ENCODE measurements around the gene GLYR1.
"Not testable (repeated sequence)": the region's sequence is repeated elsewhere in the genome, so short reads cannot be mapped to it uniquely, and the experiment has no call there.

Gene GLYR1

DNA sequence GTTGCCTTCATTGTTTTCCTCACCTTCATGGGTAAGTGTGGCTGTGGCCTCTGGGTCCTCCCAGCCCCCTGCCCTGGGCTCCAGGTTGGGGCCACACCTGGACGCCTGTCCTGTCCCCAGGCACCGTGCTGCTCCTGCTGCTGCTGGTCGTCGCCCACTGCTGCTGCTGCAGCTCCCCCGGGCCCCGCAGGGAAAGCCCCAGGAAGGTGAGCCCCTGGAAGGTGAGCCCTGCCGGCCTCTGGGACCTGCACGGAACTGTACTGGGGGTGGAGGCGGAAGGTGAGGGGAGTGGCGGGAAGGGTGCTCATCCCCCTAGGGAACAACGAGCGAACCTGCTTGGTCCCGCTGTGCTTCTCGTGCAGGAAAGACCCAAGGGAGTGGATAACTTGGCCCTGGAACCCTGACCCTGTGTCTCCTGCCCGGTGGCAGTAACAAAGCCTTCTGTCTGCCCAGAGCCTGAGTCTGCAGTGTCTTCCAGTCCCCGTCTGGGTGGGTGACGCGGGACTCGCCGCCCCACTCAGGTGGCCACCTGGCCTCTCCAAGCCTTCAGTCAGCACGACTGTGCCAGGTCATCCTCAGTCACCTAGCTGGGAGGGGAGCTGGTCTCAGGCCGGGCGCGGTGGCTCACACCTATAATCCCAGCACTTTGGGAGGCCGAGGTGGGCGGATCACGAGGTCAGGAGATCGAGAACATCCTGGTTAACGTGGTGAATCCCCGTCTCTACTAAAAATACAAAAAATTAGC, 51.1 kb downstream of the GLYR1 start:
- Histone ChIP-seq H3K4me1 (ENCODE audit: insufficient read depth, low read length) (no peaks in the 10 kb centered on the region), H3K9me3 (ENCODE audit: low read length) (no peaks in the 10 kb centered on the region), H3K4me3 (ENCODE audit: low read length) (no peak overlapping the region), H2AFZ (ENCODE audit: low read depth, low read length) (no peak overlapping the region), H3K27me3 (ENCODE audit: insufficient read depth, low read length) (no peaks in the 10 kb centered on the region), H3K36me3 (ENCODE audit: insufficient read depth, low read length) (peaks cover 17% of the 10 kb centered on the region)

DNA sequence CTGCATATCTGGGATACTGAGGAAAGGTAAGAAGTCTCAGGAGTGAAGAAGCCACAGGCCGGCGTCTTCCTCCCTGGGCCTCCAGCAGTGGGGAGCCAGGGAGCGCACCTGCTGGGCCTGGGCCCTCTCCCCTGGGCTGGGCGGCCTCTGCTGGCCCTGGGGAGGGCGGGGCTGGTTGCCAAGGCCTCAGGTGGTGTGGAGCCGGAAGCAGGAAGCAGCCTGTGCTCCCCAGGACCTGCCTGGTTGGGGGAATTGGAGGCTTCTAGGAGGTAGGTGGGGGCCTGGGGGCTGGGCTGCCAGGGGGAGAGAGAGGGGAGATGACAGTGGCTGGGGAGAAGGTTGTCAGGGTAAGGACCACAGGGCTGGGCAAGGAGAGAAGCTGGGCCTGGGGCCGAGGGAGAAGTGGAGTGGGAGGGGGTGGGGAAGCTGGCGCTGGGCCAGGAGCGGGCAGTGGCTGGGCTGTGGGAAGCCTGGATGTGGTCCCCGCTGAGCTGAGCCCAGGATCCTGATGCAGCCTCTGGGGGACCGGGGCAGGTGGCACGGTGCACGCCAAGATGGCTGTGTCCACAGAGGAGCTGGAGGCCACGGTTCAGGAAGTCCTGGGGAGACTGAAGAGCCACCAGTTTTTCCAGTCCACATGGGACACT, 51.8 kb downstream of the GLYR1 start, which contains the start of gene SMIM22:
Gene SMIM22, plus strand, starts transcription at position 189 of the 647 bp plus-strand sequence. Its CDS starts 366 bp downstream, at position 555.
- Histone ChIP-seq H2AFZ (ENCODE audit: low read depth, low read length) (no peak within 1 kb of the TSS), H3K4me1 (ENCODE audit: insufficient read depth, low read length) (no peaks in the 10 kb centered on the region), H3K36me3 (ENCODE audit: insufficient read depth, low read length) (peaks cover 17% of the 10 kb centered on the region), H3K27me3 (ENCODE audit: insufficient read depth, low read length) (no peaks in the 10 kb centered on the region), H3K4me3 (ENCODE audit: low read length) (no peak within 1 kb of the TSS), H3K9me3 (ENCODE audit: low read length) (no peaks in the 10 kb centered on the region)

DNA sequence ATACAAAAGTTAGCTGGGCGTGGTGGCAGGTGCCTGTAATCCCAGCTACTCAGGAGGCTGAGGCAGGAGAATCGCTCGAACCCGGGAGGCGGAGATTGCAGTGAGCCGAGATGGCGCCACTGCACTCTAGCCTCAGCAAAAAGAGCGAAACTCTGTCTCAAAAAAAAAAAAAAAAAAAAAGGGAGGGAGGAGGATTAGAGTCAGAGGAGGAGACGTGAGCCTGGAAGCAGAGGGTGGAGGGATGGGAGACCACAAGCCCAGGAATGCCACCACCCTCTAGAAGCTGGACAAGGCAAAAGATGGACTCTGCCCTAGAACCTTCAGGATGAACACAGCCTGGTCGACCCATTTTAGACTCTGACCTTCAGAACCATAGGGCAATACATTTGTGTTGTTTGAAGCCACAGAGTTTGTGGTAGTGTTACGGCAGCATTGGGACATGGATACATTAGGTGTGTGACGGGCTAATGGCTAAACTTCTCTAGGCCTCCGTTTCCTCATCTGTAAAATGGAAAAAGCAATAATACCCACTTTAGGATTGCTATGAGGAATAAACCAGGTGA, 54.1 kb downstream of the GLYR1 start:
- H3K9me3 ChIP-seq (ENCODE audit: low read length), result no peaks in the 10 kb centered on the region
- H3K27me3 ChIP-seq (ENCODE audit: insufficient read depth, low read length), result no peaks in the 10 kb centered on the region
- no peak overlapping the region for H3K4me3 ChIP-seq (ENCODE audit: low read length)
- no peak overlapping the region for H2AFZ ChIP-seq (ENCODE audit: low read depth, low read length)
- H3K36me3 ChIP-seq (ENCODE audit: insufficient read depth, low read length), result peaks cover 7% of the 10 kb centered on the region
- no peaks in the 10 kb centered on the region for H3K4me1 ChIP-seq (ENCODE audit: insufficient read depth, low read length)

DNA sequence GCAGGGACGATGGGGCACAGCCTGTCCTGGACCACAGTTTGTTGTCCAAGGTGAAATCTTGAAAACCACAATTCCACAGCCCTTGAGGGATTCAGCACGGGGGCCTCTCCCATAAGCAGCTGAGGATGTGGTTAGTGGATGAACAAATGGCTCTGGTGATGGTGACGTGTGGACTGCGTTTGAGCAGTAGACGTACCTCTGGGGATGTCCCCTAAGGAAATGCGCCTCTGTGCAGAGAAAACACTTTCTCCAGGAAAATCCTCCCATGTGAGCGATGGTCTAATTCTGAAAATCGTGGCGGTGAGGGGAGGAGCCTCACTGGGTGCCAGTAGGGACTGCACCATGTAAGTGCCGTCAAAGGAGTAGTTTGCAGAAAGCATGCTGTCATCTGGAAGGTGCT, 56.2 kb downstream of the GLYR1 start:
- Histone ChIP-seq H3K36me3 (ENCODE audit: insufficient read depth, low read length) (no peaks in the 10 kb centered on the region), H3K4me1 (ENCODE audit: insufficient read depth, low read length) (no peaks in the 10 kb centered on the region), H3K4me3 (ENCODE audit: low read length) (no peak overlapping the region), H2AFZ (ENCODE audit: low read depth, low read length) (no peak overlapping the region), H3K9me3 (ENCODE audit: low read length) (no peaks in the 10 kb centered on the region), H3K27me3 (ENCODE audit: insufficient read depth, low read length) (no peaks in the 10 kb centered on the region)

DNA sequence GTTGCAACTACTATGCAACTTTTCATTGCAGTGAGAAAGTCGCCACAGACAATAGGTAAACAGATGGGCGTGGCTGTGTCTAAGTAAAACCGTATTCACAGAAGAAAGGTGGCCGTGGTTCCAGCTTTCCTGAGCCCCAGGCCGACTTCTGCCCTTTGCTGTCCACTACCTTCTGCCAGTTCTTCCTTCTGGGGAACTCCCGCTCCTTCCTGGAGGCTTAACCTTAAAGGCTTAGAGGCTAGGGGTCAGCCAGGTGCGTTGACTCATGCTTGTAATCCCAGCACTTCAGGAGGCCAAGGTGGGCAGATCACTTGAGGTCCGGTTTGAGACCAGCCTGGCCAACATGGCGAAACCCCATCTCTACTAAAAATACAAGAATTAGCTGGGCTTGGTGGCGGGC, 56.8 kb downstream of the GLYR1 start:
- Histone ChIP-seq H2AFZ (ENCODE audit: low read depth, low read length) (no peak overlapping the region), H3K4me3 (ENCODE audit: low read length) (no peak overlapping the region), H3K27me3 (ENCODE audit: insufficient read depth, low read length) (no peaks in the 10 kb centered on the region), H3K4me1 (ENCODE audit: insufficient read depth, low read length) (no peaks in the 10 kb centered on the region), H3K9me3 (ENCODE audit: low read length) (no peaks in the 10 kb centered on the region), H3K36me3 (ENCODE audit: insufficient read depth, low read length) (no peaks in the 10 kb centered on the region)

DNA sequence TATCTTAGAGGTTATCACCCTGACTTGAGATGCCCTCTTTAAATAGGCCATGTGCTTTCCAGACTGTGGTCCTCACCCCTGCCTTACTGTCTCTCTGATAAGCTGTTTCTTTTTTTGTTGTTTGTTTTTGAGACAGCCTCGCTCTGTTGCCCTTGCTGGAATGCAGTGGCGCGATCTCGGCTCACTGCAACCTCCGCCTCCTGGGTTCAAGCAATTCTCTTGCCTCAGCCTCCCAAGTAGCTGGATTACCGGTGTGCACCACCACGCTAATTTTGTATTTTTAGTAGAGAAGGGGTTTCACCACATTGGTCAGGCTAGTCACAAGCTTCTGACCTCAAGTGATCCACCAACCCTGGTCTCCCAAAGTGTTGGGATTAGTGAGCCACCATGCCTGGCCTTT, 58.2 kb downstream of the GLYR1 start:
- Histone ChIP-seq H3K36me3 (ENCODE audit: insufficient read depth, low read length) (no peaks in the 10 kb centered on the region), H2AFZ (ENCODE audit: low read depth, low read length) (no peak overlapping the region), H3K4me3 (ENCODE audit: low read length) (no peak overlapping the region), H3K4me1 (ENCODE audit: insufficient read depth, low read length) (no peaks in the 10 kb centered on the region), H3K27me3 (ENCODE audit: insufficient read depth, low read length) (no peaks in the 10 kb centered on the region), H3K9me3 (ENCODE audit: low read length) (no peaks in the 10 kb centered on the region)

DNA sequence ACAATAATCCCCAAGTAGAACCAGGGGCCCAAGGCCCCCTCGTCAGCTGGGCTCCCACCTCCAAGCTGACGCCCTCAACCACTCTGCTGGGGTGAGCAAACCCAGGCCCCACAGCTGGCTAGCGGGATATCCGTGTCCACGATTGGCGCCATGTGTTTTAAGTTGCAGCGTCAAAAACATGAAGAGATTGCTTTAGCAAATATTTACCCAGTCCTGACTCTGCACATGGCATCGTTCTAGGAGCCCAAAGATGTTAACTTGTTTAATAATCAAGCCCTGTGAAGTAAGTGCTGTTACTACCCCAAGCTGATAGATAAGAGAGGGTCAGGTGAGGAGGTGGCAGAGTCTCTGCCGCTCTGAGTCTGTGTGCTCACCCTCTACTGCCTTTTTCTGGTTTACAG, 58.6 kb downstream of the GLYR1 start:
- Histone ChIP-seq H3K36me3 (ENCODE audit: insufficient read depth, low read length) (no peaks in the 10 kb centered on the region), H2AFZ (ENCODE audit: low read depth, low read length) (no peak overlapping the region), H3K27me3 (ENCODE audit: insufficient read depth, low read length) (no peaks in the 10 kb centered on the region), H3K4me3 (ENCODE audit: low read length) (no peak overlapping the region), H3K9me3 (ENCODE audit: low read length) (no peaks in the 10 kb centered on the region), H3K4me1 (ENCODE audit: insufficient read depth, low read length) (no peaks in the 10 kb centered on the region)

DNA sequence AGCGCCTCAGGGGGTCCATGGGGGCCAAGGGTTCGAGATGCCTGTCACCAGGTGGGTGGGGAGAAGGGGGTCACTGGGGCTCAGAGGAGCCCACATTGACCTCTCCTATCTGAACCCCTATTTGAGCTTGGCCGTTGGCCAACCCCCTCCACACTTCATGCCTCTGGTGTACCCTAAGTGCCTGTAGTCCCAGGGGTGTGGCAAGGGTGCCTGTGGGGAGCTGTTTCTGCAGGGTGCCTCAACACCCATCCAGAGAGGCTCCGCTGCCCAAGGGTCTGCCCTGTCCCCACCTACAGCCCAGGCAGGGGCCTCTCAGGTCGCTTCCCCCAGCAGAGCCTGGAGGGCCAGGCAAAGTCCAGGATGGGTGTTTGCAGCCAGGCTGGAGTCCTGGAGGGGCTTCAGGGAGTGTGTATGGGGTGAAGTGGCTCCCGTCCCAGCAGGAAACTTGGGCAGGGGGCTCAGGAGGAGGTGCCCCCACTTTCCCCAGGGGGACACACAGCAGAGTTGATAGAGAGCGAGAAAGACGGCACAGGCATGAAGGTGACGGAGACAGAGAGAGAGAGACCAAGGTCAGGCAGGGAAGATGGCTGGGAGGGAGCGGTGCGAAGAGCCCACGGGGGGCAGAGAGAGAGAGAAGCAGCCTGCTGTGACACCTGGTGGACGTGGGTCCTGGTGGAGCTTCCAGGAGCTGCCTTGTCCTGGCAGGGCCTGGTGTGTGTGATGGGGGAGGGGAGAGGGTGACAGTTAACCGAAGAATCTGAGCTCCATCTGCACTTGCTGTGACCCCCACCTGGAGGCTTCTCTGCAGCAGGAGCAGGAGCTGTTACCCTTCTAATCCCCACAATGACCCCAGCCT, 59.2 kb downstream of the GLYR1 start, which contains the start of gene SEPTIN12:
Gene SEPTIN12, minus strand, starts transcription at position 719 of the 856 bp plus-strand sequence. Its CDS starts 700 bp downstream, at position 19.
- H3K4me3 ChIP-seq (ENCODE audit: low read length), result no peak within 1 kb of the TSS
- H3K27me3 ChIP-seq (ENCODE audit: insufficient read depth, low read length), result no peaks in the 10 kb centered on the region
- H3K4me1 ChIP-seq (ENCODE audit: insufficient read depth, low read length), result no peaks in the 10 kb centered on the region
- H3K9me3 ChIP-seq (ENCODE audit: low read length), result no peaks in the 10 kb centered on the region
- H2AFZ ChIP-seq (ENCODE audit: low read depth, low read length), result no peak within 1 kb of the TSS
- no peaks in the 10 kb centered on the region for H3K36me3 ChIP-seq (ENCODE audit: insufficient read depth, low read length)

DNA sequence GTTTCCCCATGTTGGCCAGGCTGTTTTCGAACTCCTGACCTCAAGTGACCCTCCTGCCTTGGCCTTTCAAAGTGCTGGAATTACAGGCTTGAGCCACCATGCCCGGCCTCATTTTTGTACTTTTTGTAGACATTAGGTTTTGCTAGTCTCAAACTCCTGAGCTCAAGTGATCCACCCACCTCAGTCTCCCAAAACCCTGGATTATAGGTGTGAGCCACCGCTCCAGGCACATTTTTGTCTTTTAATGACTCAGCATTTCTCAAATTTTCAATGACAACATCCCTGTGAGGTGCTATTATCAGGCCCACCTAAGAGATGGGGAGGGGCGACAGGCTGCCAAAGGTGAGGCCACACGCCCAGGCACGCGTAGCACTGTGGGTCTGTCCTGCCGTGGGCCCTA, 60.0 kb downstream of the GLYR1 start:
- no peaks in the 10 kb centered on the region for H3K4me1 ChIP-seq (ENCODE audit: insufficient read depth, low read length)

DNA sequence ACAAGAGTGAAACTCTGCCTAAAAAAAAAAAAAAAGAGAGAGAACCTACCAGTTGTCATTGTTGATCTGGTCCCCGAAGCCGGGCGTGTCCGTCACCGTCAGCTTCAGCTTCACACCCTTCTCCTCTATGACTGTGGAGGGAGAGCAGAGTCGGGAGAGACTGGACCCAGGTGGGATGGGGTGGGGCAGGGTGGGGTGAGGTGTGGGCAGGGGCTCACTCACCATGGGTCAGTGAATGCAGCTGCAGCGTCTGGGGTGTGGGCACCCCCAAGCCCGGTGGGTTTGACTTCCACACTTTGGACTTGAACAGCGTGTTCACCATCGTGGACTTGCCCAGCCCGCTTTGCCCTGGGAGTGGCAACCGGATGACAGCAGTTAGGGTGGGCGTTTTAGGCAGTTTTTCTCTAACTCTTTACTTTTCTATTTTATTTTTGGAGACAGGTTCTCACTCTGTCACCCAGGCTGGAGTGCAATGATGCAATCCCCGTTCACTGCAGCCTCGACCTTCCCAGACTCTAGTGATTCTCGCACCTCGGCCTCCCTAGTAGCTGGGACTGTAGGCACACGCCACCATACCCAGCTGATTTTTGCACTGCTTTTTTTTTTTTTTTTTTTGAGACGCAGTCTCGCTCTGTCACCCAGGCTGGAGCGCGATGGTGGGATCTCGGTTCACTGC, 61.2 kb downstream of the GLYR1 start:
- H2AFZ ChIP-seq (ENCODE audit: low read depth, low read length), result no peak overlapping the region
- no peaks in the 10 kb centered on the region for H3K27me3 ChIP-seq (ENCODE audit: insufficient read depth, low read length)
- H3K4me1 ChIP-seq (ENCODE audit: insufficient read depth, low read length), result no peaks in the 10 kb centered on the region
- no peaks in the 10 kb centered on the region for H3K36me3 ChIP-seq (ENCODE audit: insufficient read depth, low read length)
- H3K4me3 ChIP-seq (ENCODE audit: low read length), result no peak overlapping the region
- H3K9me3 ChIP-seq (ENCODE audit: low read length), result no peaks in the 10 kb centered on the region

More for the DNA sequence above, 60.0 kb downstream of the GLYR1 start:
- H2AFZ ChIP-seq (ENCODE audit: low read depth, low read length), result no peak overlapping the region
- no peaks in the 10 kb centered on the region for H3K36me3 ChIP-seq (ENCODE audit: insufficient read depth, low read length)
- no peak overlapping the region for H3K4me3 ChIP-seq (ENCODE audit: low read length)
- H3K9me3 ChIP-seq (ENCODE audit: low read length), result no peaks in the 10 kb centered on the region
- no peaks in the 10 kb centered on the region for H3K27me3 ChIP-seq (ENCODE audit: insufficient read depth, low read length)

DNA sequence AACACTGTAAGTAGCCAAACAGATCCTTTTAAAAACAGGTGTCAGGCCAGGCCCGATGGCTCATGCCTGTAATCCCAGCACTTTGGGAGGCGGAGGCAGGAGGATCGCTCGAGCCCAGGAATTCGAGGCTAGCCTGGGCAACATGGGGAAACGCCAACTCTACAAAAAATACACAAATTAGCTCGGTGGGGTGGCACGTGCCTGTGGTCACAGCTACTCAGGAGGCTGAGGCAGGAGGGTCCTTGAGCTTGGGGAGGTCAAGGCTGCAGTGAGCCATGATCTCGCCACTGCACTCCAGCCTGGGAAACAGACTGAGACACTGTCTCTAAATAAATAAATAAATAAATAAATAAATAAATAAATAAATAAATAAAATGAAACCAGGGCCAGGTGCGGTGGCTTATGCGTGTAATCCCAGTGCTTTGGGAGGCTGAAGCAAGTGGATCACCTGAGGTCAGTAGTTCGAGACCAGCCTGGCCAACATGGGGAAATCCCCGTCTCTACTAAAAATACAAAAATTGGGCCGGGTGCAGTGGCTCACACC, 62.6 kb downstream of the GLYR1 start:
- not testable (repeated sequence) for H3K4me1 ChIP-seq (ENCODE audit: insufficient read depth, low read length); H3K27me3 ChIP-seq (ENCODE audit: insufficient read depth, low read length); H3K4me3 ChIP-seq (ENCODE audit: low read length); H3K9me3 ChIP-seq (ENCODE audit: low read length); H3K36me3 ChIP-seq (ENCODE audit: insufficient read depth, low read length); H2AFZ ChIP-seq (ENCODE audit: low read depth, low read length)

DNA sequence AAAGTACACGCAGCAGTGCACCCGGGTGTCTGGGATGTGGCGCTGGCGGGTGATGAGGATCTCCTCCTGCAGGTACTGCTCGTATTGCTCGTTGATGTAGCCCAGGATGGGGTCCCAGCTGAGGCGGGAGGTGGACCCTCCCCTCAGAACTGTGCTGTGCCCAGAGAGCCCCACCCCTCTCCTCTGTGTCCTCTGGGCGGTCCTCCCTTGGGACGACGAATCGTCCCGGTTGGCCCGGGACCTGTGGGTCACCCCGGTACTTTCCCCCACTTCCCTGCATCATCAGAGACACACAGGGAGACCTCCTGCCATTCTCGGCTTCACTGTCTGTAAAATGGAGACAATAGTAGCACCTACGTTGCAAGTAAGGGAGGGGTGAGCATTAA, 63.1 kb downstream of the GLYR1 start:
- H3K27me3 ChIP-seq (ENCODE audit: insufficient read depth, low read length), result no peaks in the 10 kb centered on the region
- no peaks in the 10 kb centered on the region for H3K4me1 ChIP-seq (ENCODE audit: insufficient read depth, low read length)
- no peaks in the 10 kb centered on the region for H3K9me3 ChIP-seq (ENCODE audit: low read length)
- H2AFZ ChIP-seq (ENCODE audit: low read depth, low read length), result no peak overlapping the region
- H3K36me3 ChIP-seq (ENCODE audit: insufficient read depth, low read length), result no peaks in the 10 kb centered on the region
- no peak overlapping the region for H3K4me3 ChIP-seq (ENCODE audit: low read length)
